Fibroblast of skin of right biceps (primary cell): Measurements from ENCODE around the gene PCDHA5.
"Not testable (repeated sequence)": the region's sequence is repeated elsewhere in the genome, so short reads cannot be mapped to it uniquely, and the experiment has no call there.

Experiments used
- DNase-seq: peaks from one replicate; pipeline ENCODE4 v3.0.0-alpha.2; 2013

Gene PCDHA5

GRCh38 chr5:140823475-140823874, 2.1 kb downstream of the PCDHA5 start:
- no peak for DNase-seq

DNA sequence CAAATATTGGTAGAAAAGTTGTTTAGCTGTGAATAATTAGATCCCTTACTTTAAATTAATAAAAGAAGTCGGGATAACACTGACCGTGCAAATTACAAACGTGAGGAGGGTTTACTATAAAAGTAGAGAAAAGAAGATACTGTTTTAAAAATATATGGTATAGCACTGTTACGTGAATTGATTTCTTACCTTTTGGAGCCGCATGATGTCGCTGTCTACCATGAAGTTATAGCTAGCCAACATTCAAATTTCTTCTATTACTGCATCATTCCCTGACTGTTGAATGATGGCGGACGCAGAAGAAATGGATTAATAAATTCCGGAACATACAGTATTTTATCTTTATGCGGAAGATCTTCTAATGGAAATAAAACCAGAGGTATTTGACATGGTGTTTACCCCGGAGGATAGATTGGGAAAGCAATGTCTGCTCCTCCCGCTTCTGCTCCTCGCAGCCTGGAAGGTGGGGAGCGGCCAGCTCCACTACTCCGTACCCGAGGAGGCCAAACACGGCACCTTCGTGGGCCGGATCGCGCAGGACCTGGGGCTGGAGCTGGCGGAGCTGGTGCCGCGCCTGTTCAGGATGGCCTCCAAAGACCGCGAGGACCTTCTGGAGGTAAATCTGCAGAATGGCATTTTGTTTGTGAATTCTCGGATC, 6.4 kb downstream of the PCDHA5 start, which contains the start of gene PCDHA6:
Gene PCDHA6, plus strand, starts transcription at position 257 of the 658 bp plus-strand sequence. Its CDS starts 132 bp downstream, at position 389.
- DNase-seq, result no peak

DNA sequence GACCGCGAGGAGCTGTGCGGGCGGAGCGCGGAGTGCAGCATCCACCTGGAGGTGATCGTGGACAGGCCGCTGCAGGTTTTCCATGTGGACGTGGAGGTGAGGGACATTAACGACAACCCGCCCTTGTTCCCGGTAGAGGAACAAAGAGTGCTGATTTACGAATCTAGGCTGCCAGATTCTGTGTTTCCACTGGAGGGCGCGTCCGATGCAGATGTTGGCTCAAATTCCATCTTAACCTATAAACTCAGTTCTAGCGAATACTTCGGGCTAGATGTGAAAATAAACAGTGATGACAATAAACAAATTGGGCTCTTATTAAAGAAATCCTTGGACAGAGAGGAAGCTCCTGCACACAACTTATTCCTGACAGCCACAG, 6.9 kb downstream of the PCDHA5 start:
- DNase-seq, result no peak

GRCh38 chr5:140829511-140830501, 8.4 kb downstream of the PCDHA5 start:
- DNase-seq, result not testable (repeated sequence)

GRCh38 chr5:140833993-140834392, 12.6 kb downstream of the PCDHA5 start, which contains the start of gene PCDHA7:
TSS of gene PCDHA7 (plus strand) at chr5:140834269. CDS start at chr5:140834384, 115 bp downstream.
- peak; percentile 20 for DNase-seq

- not testable (repeated sequence) for DNase-seq
These were observed 13.1 kb downstream of the PCDHA5 start for GRCh38 chr5:140834439-140835008.

DNA sequence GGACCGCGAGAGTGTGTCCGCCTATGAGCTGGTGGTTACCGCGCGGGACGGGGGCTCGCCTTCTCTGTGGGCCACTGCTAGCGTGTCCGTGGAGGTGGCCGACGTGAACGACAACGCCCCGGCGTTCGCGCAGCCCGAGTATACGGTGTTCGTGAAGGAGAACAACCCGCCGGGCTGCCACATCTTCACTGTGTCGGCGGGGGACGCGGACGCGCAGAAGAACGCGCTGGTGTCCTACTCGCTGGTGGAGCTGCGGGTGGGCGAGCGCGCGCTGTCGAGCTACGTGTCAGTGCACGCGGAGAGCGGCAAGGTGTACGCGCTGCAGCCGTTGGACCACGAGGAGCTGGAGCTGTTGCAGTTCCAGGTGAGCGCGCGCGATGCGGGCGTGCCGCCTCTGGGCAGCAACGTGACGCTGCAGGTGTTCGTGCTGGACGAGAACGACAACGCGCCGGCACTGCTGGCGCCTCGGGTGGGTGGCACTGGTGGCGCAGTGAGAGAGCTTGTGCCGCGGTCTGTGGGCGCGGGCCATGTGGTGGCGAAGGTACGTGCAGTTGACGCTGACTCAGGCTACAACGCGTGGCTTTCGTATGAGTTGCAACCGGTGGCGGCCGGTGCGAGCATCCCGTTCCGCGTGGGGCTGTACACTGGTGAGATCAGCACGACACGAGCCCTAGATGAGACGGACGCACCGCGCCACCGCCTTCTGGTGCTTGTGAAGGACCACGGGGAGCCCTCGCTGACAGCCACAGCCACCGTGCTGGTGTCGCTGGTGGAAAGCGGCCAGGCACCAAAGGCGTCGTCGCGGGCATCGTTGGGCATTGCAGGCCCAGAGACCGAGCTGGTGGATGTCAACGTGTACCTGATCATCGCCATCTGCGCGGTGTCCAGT, 14.5 kb downstream of the PCDHA5 start:
- DNase-seq, result no peak

DNA sequence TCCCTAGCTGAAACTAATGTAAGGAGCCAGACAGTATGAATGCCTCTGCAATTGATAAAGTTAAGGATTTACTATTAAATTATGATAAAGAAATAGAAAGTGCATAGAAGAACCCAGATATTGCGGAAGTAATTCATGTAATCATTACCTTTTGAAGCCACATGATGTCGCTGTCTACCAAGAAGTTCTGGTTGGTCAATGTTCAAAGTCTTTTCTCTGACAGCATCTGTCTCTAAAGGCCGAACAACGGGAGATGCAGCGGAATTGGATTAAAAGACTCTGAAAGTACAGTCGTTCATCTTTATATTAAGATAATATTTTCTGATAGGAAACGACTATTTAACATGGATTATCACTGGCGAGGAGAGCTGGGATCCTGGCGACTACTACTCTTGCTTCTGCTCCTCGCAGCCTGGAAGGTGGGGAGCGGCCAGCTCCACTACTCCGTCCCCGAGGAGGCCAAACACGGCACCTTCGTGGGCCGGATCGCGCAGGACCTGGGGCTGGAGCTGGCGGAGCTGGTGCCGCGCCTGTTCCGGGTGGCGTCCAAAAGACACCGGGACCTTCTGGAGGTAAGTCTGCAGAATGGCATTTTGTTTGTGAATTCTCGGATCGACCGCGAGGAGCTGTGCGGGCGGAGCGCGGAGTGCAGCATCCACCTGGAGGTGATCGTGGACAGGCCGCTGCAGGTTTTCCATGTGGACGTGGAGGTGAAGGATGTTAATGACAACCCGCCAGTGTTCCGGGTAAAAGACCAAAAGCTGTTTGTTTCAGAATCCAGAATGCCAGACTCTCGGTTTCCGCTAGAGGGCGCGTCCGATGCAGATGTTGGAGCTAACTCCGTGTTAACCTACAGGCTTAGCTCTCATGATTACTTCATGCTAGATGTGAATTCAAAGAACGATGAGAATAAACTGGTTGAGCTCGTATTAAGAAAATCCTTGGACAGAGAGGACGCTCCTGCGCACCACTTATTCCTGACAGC, 19.9 kb downstream of the PCDHA5 start, which contains the start of gene PCDHA8:
Gene PCDHA8, plus strand, starts transcription at position 210 of the 985 bp plus-strand sequence. Its CDS starts 135 bp downstream, at position 345.
- no peak for DNase-seq

DNA sequence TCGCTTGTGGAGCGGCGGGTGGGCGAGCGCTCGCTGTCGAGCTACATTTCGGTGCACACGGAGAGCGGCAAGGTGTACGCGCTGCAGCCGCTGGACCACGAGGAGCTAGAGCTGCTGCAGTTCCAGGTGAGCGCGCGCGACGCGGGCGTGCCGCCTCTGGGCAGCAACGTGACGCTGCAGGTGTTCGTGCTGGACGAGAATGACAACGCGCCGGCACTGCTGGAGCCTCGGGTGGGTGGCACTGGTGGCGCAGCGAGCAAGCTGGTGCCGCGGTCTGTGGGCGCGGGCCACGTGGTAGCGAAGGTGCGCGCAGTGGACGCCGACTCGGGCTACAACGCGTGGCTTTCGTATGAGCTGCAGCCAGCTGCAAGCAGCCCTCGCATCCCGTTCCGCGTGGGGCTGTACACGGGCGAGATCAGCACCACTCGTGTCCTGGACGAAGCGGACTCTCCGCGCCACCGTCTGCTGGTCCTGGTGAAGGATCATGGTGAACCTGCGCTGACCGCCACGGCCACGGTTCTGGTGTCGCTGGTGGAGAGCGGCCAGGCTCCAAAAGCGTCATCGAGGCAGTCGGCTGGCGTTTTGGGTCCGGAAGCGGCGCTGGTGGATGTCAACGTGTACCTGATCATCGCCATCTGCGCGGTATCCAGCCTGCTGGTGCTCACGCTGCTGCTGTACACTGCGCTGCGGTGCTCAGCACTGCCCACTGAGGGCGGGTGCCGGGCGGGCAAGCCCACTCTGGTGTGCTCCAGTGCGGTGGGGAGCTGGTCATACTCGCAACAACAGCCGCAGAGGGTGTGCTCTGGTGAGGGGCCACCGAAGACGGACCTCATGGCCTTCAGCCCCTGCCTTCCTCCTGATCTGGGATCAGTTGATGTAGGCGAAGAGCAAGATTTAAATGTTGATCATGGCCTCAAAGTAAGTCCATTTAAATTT, 21.7 kb downstream of the PCDHA5 start:
- DNase-seq, result no peak

DNA sequence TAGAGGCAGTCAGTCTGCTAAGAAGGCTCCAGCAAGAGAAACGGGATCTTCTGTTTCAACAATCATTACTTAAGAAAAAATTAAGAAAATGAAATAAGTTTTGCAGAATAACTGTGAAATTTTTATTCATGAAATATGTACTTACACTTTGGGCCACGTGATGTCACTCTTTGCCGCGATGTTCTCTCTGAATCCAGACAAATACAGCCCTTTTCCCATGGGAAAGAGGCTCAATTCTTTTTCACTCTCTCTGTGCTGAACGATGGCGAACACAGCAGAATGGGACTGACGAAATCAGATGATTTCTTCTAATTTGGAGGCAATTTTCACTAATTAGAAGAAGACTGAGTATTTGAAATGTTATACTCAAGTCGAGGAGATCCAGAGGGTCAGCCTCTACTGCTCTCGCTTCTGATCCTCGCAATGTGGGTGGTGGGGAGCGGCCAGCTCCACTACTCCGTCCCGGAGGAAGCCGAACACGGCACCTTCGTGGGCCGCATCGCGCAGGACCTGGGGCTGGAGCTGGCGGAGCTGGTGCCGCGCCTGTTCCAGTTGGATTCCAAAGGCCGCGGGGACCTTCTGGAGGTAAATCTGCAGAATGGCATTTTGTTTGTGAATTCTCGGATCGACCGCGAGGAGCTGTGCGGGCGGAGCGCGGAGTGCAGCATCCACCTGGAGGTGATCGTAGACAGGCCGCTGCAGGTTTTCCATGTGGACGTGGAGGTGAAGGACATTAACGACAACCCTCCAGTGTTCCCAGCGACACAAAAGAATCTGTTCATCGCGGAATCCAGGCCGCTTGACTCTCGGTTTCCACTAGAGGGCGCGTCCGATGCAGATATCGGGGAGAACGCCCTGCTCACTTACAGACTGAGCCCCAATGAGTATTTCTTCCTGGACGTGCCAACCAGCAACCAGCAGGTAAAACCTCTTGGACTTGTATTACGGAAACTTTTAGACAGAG, 27.0 kb downstream of the PCDHA5 start, which contains the start of gene PCDHA9:
Gene PCDHA9, plus strand, starts transcription at position 244 of the 964 bp plus-strand sequence. Its CDS starts 114 bp downstream, at position 358.
- not testable (repeated sequence) for DNase-seq

DNA sequence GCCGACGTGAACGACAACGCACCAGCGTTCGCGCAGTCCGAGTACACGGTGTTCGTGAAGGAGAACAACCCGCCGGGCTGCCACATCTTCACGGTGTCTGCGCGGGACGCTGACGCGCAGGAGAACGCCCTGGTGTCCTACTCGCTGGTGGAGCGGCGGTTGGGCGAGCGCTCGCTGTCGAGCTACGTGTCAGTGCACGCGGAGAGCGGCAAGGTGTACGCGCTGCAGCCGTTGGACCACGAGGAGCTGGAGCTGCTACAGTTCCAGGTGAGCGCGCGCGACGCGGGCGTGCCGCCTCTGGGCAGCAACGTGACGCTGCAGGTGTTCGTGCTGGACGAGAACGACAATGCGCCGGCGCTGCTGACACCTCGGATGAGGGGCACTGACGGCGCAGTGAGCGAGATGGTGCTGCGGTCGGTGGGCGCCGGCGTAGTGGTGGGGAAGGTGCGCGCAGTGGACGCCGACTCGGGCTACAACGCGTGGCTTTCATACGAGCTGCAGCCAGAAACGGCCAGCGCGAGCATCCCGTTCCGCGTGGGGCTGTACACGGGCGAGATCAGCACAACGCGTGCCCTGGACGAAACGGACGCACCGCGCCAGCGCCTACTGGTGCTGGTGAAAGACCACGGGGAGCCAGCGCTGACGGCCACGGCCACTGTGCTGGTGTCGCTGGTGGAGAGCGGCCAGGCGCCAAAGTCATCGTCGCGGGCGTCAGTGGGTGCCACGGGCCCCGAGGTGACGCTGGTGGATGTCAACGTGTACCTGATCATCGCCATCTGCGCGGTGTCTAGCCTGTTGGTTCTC, 28.6 kb downstream of the PCDHA5 start:
- not testable (repeated sequence) for DNase-seq

DNA sequence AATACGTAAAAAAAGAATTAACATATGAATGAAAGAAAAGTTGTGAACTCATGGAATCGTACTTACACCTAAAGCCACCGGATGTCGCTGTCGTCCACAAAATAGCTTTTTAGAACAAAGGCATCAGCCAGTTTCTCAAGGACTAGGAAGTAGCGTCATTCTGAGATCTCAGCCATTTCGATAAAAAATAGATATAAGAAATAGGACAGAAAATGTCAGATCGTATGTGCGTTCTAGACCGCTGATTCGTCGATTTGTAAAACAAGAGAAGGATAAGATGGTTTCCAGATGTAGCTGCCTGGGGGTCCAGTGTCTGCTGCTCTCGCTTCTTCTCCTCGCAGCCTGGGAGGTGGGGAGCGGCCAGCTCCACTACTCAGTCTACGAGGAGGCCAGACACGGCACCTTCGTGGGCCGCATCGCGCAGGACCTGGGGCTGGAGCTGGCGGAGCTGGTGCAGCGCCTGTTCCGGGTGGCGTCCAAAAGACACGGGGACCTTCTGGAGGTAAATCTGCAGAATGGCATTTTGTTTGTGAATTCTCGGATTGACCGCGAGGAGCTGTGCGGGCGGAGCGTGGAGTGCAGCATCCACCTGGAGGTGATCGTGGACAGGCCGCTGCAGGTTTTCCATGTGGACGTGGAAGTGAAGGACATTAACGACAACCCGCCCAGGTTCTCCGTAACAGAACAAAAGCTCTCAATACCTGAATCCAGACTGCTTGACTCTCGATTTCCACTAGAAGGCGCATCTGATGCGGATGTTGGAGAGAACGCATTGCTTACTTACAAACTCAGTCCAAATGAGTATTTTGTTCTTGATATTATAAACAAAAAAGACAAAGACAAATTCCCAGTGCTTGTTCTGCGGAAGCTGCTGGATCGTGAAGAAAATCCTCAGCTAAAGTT, 34.6 kb downstream of the PCDHA5 start, which contains the start of gene PCDHA10:
Gene PCDHA10, plus strand, starts transcription at position 126 of the 903 bp plus-strand sequence. Its CDS starts 152 bp downstream, at position 278.
- no peak for DNase-seq

- DNase-seq, result no peak
These were observed 36.0 kb downstream of the PCDHA5 start for GRCh38 chr5:140857177-140857986.

- no peak for DNase-seq
These were observed 36.5 kb downstream of the PCDHA5 start for GRCh38 chr5:140857987-140858240.
